ENCODE measurements around the gene SGIP1. TPM values are rescaled to one million over a fixed set of nuclear protein-coding genes. Genes with fewer than 3 reads are reported as not detected.

SGIP1 gene
- total and polyA plus RNA-seq, 8 donors, result 0.31 to 2.3 (median 1.1) TPM

- no peak for FAIRE-seq
- Histone ChIP-seq H3K36me3 (no peaks in the 10 kb centered on the region), H3K27me3 (no peaks in the 10 kb centered on the region), H3K4me1 (no peaks in the 10 kb centered on the region), H3K27ac (no peak overlapping the region), H3K4me3 (no peak overlapping the region), H3K9me3 (no peaks in the 10 kb centered on the region)
- 9 to 12% methylated on average over 1 of the region's 1 CpG for WGBS, 2 donors
- TF ChIP-seq CTCF (IDR thresholded peaks at IDR 0.05), result no peak
- no peak for DNase-seq
- intact Hi-C loops (cut with DNase I), result no loop called here
- ATAC-seq, result no peak
These were observed 42.7 kb downstream of the SGIP1 start for GRCh38 chr1:66576645-66577044.

GRCh38 chr1:66578841-66579240, 44.9 kb downstream of the SGIP1 start:
- DNase-seq, result no peak
- no peak for FAIRE-seq
- TF ChIP-seq CTCF (IDR thresholded peaks at IDR 0.05), result no peak
- Histone ChIP-seq H3K9me3 (no peaks in the 10 kb centered on the region), H3K4me3 (no peak overlapping the region), H3K36me3 (no peaks in the 10 kb centered on the region), H3K4me1 (no peaks in the 10 kb centered on the region), H3K27ac (no peak overlapping the region), H3K27me3 (no peaks in the 10 kb centered on the region)
- intact Hi-C loops (cut with DNase I), result no loop called here
- ATAC-seq, result no peak
- WGBS, 2 donors, result 43 to 48% methylated on average over 1 of the region's 1 CpG

GRCh38 chr1:66580081-66580480, 46.1 kb downstream of the SGIP1 start:
- WGBS, 2 donors, result 89 to 92% methylated on average over 2 of the region's 2 CpGs
- intact Hi-C loops (cut with DNase I), result no loop called here
- H3K9me3 ChIP-seq, result no peaks in the 10 kb centered on the region
- FAIRE-seq (no peak), DNase-seq (no peak), ATAC-seq (no peak)
- H3K27me3 ChIP-seq, result no peaks in the 10 kb centered on the region
- no peak overlapping the region for H3K27ac ChIP-seq
- H3K4me3 ChIP-seq, result no peak overlapping the region
- H3K36me3 ChIP-seq, result no peaks in the 10 kb centered on the region
- H3K4me1 ChIP-seq, result no peaks in the 10 kb centered on the region
- no peak for TF ChIP-seq CTCF (IDR thresholded peaks at IDR 0.05)

GRCh38 chr1:66583021-66583420, 49.1 kb downstream of the SGIP1 start:
- FAIRE-seq (no peak), DNase-seq (no peak), ATAC-seq (no peak)
- TF ChIP-seq CTCF (IDR thresholded peaks at IDR 0.05), result no peak
- Histone ChIP-seq H3K4me1 (no peaks in the 10 kb centered on the region), H3K4me3 (no peak overlapping the region), H3K27ac (no peak overlapping the region), H3K9me3 (no peaks in the 10 kb centered on the region), H3K27me3 (no peaks in the 10 kb centered on the region), H3K36me3 (no peaks in the 10 kb centered on the region)
- 62 to 85% methylated on average over 2 of the region's 2 CpGs for WGBS, 2 donors
- intact Hi-C loops (cut with DNase I), result no loop called here

GRCh38 chr1:66585002-66585401, 51.0 kb downstream of the SGIP1 start:
- DNase-seq, result no peak
- Histone ChIP-seq H3K9me3 (no peaks in the 10 kb centered on the region), H3K27me3 (no peaks in the 10 kb centered on the region), H3K36me3 (no peaks in the 10 kb centered on the region), H3K4me3 (no peak overlapping the region), H3K4me1 (no peaks in the 10 kb centered on the region), H3K27ac (no peak overlapping the region)
- no peak for TF ChIP-seq CTCF (IDR thresholded peaks at IDR 0.05)
- FAIRE-seq, result no peak
- ATAC-seq, result no peak
- intact Hi-C loops (cut with DNase I), result no loop called here
